H1 (cell line): ENCODE results near the gene PPP1R1C. TPM values are rescaled to one million over a fixed set of nuclear protein-coding genes. Genes with fewer than 3 reads are reported as not detected.

Source experiments
- CTCF ChIA-PET: fragments of 300-600 bp; sonication (Branson Sonifier 250); formaldehyde crosslinking; loops from one replicate; lab custom pipeline; 2021; ENCODE audit not compliant: partially characterized antibody; lab: Charles Lee
- POLR2A ChIA-PET: fragments of 300-600 bp; sonication (Branson Sonifier 250); formaldehyde crosslinking; loops from one replicate; lab custom pipeline; 2021; ENCODE audit warnings: inconsistent platforms; ENCODE audit not compliant: partially characterized antibody; lab: Charles Lee
- DNase-seq, 2 experiments: peaks; one replicate each; pipeline versions ENCODE4 v3.0.0 to v3.0.0-alpha.2; 2010 to 2022; ENCODE audit warnings: low spot score in 2 of 2, low read depth in 1 of 2, mixed read lengths in 1 of 2
- FAIRE-seq: peaks from 2 replicates; lab custom pipeline; 2011; peaks lifted over from hg19 to GRCh38; lab: Jason Lieb, UNC
- H2AFZ ChIP-seq: 2 replicates; pipeline ENCODE4 v1.8.1; 2012; ENCODE audit warnings: low read length, inconsistent platforms
- H2AK5ac ChIP-seq: 2 replicates; pipeline ENCODE4 v1.6.1; 2013; ENCODE audit warnings: low read depth, low read length
- H2BK120ac ChIP-seq: replicated peaks from 2 replicates; pipeline ENCODE3; 2013; ENCODE audit warnings: low read depth, low read length, inconsistent platforms
- H2BK12ac ChIP-seq: 2 replicates; pipeline ENCODE4 v1.6.1; 2013; ENCODE audit warnings: low read depth, low read length
- H2BK15ac ChIP-seq: 2 replicates; pipeline ENCODE4 v1.6.1; 2013; ENCODE audit warnings: low read length
- H2BK20ac ChIP-seq: 2 replicates; pipeline ENCODE4 v1.6.1; 2013; ENCODE audit warnings: low read length
- H2BK5ac ChIP-seq: 2 replicates; pipeline ENCODE4 v1.6.1; 2013; ENCODE audit warnings: low read depth, low read length
- H3K14ac ChIP-seq: 2 replicates; pipeline ENCODE4 v1.6.1; 2013; ENCODE audit warnings: inconsistent platforms; ENCODE audit not compliant: insufficient read length
- H3K18ac ChIP-seq: 2 replicates; pipeline ENCODE4 v1.6.1; 2013; ENCODE audit warnings: low read length; ENCODE audit errors: extremely low read depth
- H3K23ac ChIP-seq: 2 replicates; pipeline ENCODE4 v1.6.1; 2013; ENCODE audit warnings: inconsistent platforms; ENCODE audit not compliant: insufficient read length
- H3K23me2 ChIP-seq: 2 replicates; pipeline ENCODE4 v1.6.1; 2013; ENCODE audit warnings: low read depth, low read length
- H3K27ac ChIP-seq: 2 replicates; pipeline ENCODE4 v1.6.1; 2011; ENCODE audit warnings: low read depth, low read length, inconsistent platforms
- H3K27me3 ChIP-seq, 4 experiments: replicated peaks in 1 of 4; 1 replicate in 1 of 4; 2 replicates in 3 of 4; pipeline versions ENCODE4 v1.6.1 to v1.8.1; 2011 to 2013; ENCODE audit warnings: low read length in 3 of 4, mild to moderate bottlenecking in 3 of 4, inconsistent platforms in 2 of 4, mixed read lengths in 2 of 4, moderate library complexity in 1 of 4; ENCODE audit not compliant: control insufficient read depth in 3 of 4, insufficient read depth in 3 of 4; ENCODE audit errors: extremely low read depth in 1 of 4
- H3K36me3 ChIP-seq, 4 experiments: 2 replicates each; pipeline versions ENCODE4 v1.6.1 to v1.8.1; 2011 to 2013; ENCODE audit warnings: mild to moderate bottlenecking in 4 of 4, low read length in 3 of 4, moderate library complexity in 2 of 4, control low read depth in 1 of 4, inconsistent platforms in 1 of 4; ENCODE audit not compliant: insufficient read depth in 4 of 4, control insufficient read depth in 2 of 4
- H3K4ac ChIP-seq: replicated peaks from 2 replicates; pipeline ENCODE3; 2013; ENCODE audit warnings: low read length, low read depth, mixed read lengths, inconsistent platforms; ENCODE audit not compliant: insufficient read length
- H3K4me1 ChIP-seq, 4 experiments: replicated peaks in 1 of 4; 1 replicate in 1 of 4; 2 replicates in 3 of 4; pipeline versions ENCODE4 v1.6.1 to v1.8.1; 2011 to 2013; ENCODE audit warnings: low read length in 3 of 4, inconsistent platforms in 2 of 4, mixed read lengths in 1 of 4; ENCODE audit not compliant: insufficient read depth in 4 of 4, control insufficient read depth in 3 of 4
- H3K4me2 ChIP-seq, 2 experiments: 2 replicates each; pipeline versions ENCODE4 v1.6.1 to v1.8.1; 2011 to 2013; ENCODE audit warnings: low read depth in 2 of 2, low read length in 2 of 2, control low read depth in 1 of 2, inconsistent platforms in 1 of 2, mild to moderate bottlenecking in 1 of 2; ENCODE audit not compliant: insufficient read depth in 1 of 2
- H3K4me3 ChIP-seq, 4 experiments: fragments of 200-600, 300-600 bp in 1 of 4; sonication (generic), shearing (Covaris generic), sonication (Bioruptor Twin) in 1 of 4; 2 replicates each; pipeline versions ENCODE4 v1.5.1 to v1.8.1; 2011 to 2016; ENCODE audit warnings: low read length in 4 of 4, low read depth in 3 of 4, control low read depth in 2 of 4, inconsistent platforms in 2 of 4, mild to moderate bottlenecking in 2 of 4, mixed read lengths in 1 of 4, moderate library complexity in 1 of 4; ENCODE audit not compliant: insufficient read depth in 2 of 4; ENCODE audit errors: extremely low read depth in 1 of 4
- H3K56ac ChIP-seq: replicated peaks from 2 replicates; pipeline ENCODE3; 2013; ENCODE audit warnings: low read depth, mild to moderate bottlenecking, mixed read lengths, low read length, inconsistent platforms; ENCODE audit not compliant: insufficient read length
- H3K79me1 ChIP-seq: 2 replicates; pipeline ENCODE4 v1.6.1; 2013; ENCODE audit warnings: low read depth, low read length, control low read depth
- H3K79me2 ChIP-seq, 2 experiments: 2 replicates each; pipeline versions ENCODE4 v1.6.1 to v1.8.1; 2012 to 2013; ENCODE audit warnings: low read length in 2 of 2, mild to moderate bottlenecking in 2 of 2, inconsistent platforms in 1 of 2; ENCODE audit not compliant: insufficient read depth in 2 of 2, control insufficient read depth in 1 of 2
- H3K9ac ChIP-seq, 4 experiments: replicated peaks in 1 of 4; 1 replicate in 1 of 4; 2 replicates in 3 of 4; pipeline versions ENCODE4 v1.6.1 to v1.8.1; 2011 to 2013; ENCODE audit warnings: low read depth in 3 of 4, low read length in 3 of 4, control low read depth in 2 of 4, mild to moderate bottlenecking in 2 of 4, moderate library complexity in 2 of 4, inconsistent platforms in 1 of 4; ENCODE audit errors: extremely low read depth in 1 of 4
- H3K9me3 ChIP-seq, 2 experiments: 2 replicates each; pipeline versions ENCODE4 v1.6.1 to v1.8.1; 2012 to 2013; ENCODE audit warnings: mild to moderate bottlenecking in 2 of 2, moderate library complexity in 2 of 2, control low read depth in 1 of 2, inconsistent platforms in 1 of 2, low read depth in 1 of 2, low read length in 1 of 2, mixed read lengths in 1 of 2; ENCODE audit not compliant: insufficient read depth in 2 of 2
- H4K20me1 ChIP-seq, 2 experiments: replicated peaks in 1 of 2; 2 replicates each; pipeline versions ENCODE3 to v1.8.1; 2011 to 2013; ENCODE audit warnings: inconsistent platforms in 2 of 2, low read length in 2 of 2, mild to moderate bottlenecking in 1 of 2; ENCODE audit not compliant: insufficient read depth in 2 of 2, control insufficient read depth in 1 of 2
- H4K5ac ChIP-seq: 2 replicates; pipeline ENCODE4 v1.6.1; 2013; ENCODE audit warnings: low read length, low read depth, mixed read lengths, inconsistent platforms; ENCODE audit not compliant: insufficient read length
- H4K8ac ChIP-seq: 2 replicates; pipeline ENCODE4 v1.8.0; 2013; ENCODE audit warnings: mild to moderate bottlenecking, moderate library complexity, low read length, inconsistent platforms; ENCODE audit not compliant: insufficient read depth; ENCODE audit errors: extremely low read depth
- H4K91ac ChIP-seq: replicated peaks from 2 replicates; pipeline ENCODE3; 2013; ENCODE audit warnings: low read length, mixed read lengths, inconsistent platforms; ENCODE audit not compliant: insufficient read length
- BCL11A ChIP-seq, 2 experiments: IDR thresholded peaks; one replicate each; pipeline ENCODE4 v1.6.1; 2011; ENCODE audit warnings: low read depth in 2 of 2, low read length in 2 of 2, mild to moderate bottlenecking in 2 of 2
- CBX8 ChIP-seq: fragments of 300-800, 300-1000 bp; sonication (generic); IDR thresholded peaks from 2 replicates; pipeline ENCODE4 v1.7.1; 2016; ENCODE audit warnings: low read depth, low read length, borderline replicate concordance
- EZH2 ChIP-seq: fragments of 200-600 bp; sonication (generic); IDR thresholded peaks from 2 replicates; pipeline ENCODE4 v1.7.1; 2012; ENCODE audit warnings: low read depth, mild to moderate bottlenecking, moderate library complexity, low read length, inconsistent platforms; ENCODE audit not compliant: severe bottlenecking
- RXRA ChIP-seq: IDR thresholded peaks from 2 replicates; pipeline ENCODE4 v1.6.1; 2011; ENCODE audit warnings: low read depth, mild to moderate bottlenecking, low read length, moderate library complexity; ENCODE audit not compliant: insufficient read depth
- TBP ChIP-seq: IDR thresholded peaks from 2 replicates; pipeline ENCODE4 v1.6.1; 2011; ENCODE audit warnings: low read depth, low read length, improper control_type of control experiment
- WGBS, 2 experiments: shearing (Covaris generic) in 1 of 2; methylation state at CpG; one replicate each; pipeline versions ENCODE4 v1.1.6 to v1.1.7; 2013 to 2015; ENCODE audit warnings: low lambda C conversion rate in 2 of 2, mixed read lengths in 2 of 2, inconsistent platforms in 1 of 2, low coverage in 1 of 2, missing lambda C conversion rate in 1 of 2; ENCODE audit not compliant: insufficient replicate concordance in 2 of 2, insufficient coverage in 1 of 2, insufficient read length in 1 of 2; ENCODE audit errors: extremely low coverage in 1 of 2, missing lambda C conversion rate in 1 of 2; 5-methylcytosine and 5-hydroxymethylcytosine counted together
- polyA plus RNA-seq, 7 experiments: library from polyadenylated mRNA; depleted of rRNA in 3 of 7; stranded (reverse) in 5 of 7; unstranded in 2 of 7; fragments of >200 nt in 5 of 7; fragments of 200-250 nt in 2 of 7; gene quantifications; 1 replicate in 5 of 7; 2 replicates in 1 of 7; 4 replicates in 1 of 7; pipeline versions ENCODE4 v1.2.1 to v1.2.3, GENCODE V29; 2011 to 2013; ENCODE audit warnings: missing spikeins in 2 of 7, mixed read lengths in 2 of 7
- total RNA-seq: library from RNA; stranded (reverse); fragmentation: NEBNext Ultra II Directional; extraction: Animal tissue kit (Norgen Biotek cat#: 25700); gene quantifications from 2 replicates; pipeline ENCODE4 v1.2.1, GENCODE V29; 2021

The PPP1R1C gene
- total and polyA plus RNA-seq, 2 of the 8 experiments (the other 6 are each of a cell fraction or from before 2014, with no cell fraction given) = 1.3 to 5.3 TPM

DNA sequence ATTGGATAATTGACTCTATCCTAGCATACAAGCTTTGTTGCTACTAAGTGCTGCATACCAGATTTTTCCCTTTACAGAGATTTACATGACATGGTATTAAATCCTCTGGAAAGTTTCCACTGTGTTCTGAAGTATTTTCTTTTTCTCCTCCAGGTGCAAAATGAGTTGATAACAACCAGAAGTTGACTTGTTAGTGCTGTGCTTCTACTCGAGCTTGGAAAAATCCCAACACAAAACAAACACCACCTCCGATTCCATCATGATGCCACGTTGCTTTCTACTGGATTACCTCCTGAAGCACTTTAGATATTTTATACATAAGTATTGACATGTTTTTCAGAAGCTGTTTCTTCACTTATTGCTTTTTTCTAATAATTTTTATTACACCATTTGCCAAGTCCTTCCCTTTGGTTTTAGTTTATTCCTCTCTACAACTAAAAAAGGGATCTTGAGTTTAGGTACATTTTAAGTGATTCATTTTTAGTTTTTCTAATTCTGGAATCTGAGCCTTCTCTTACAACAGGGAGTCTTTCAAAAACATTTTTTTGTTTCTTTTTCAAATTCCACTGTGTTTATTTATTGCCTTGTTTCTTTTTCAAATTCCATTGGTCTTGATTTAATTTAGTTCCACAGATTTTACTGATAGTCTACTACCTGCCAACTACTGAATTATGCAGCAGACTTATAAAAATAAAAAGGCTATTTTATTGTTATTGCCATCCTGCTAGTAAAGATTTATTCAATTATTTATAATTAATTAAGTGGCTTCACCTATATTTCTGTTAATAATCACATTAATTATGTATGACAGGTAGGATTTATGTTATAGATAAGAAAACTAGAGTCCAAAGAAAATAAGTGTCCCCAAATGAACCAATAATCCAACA, 143.4 kb downstream of the PPP1R1C start:
- TF ChIP-seq CBX8 (no peak), EZH2 (no peak), TBP (no peak), BCL11A (IDR thresholded peaks at IDR 0.05; ENCODE audit: low read depth in 2 of 2, low read length in 2 of 2) (no peak), RXRA (no peak)
- Histone ChIP-seq H3K27me3 (no peaks in the 10 kb centered on the region), H2AK5ac (no peak overlapping the region), H2BK15ac (no peak overlapping the region), H2BK12ac (no peak overlapping the region), H2BK20ac (no peak overlapping the region), H2BK5ac (no peak overlapping the region), H3K4me1 (0 out of 7 replicates have a peak, but pooled peaks cover 0 to 1% (median 0%) of the 10 kb centered on the region in 4 experiments), H3K4me3 (no peak overlapping the region), H4K91ac (no peak overlapping the region), H4K20me1 (no peaks in the 10 kb centered on the region), H3K9me3 (no peaks in the 10 kb centered on the region), H3K14ac (no peak overlapping the region), H3K18ac (no peak overlapping the region), H3K36me3 (no peaks in the 10 kb centered on the region), H3K79me2 (no peaks in the 10 kb centered on the region), H3K4ac (no peak overlapping the region), H3K23me2 (no peaks in the 10 kb centered on the region), H2BK120ac (no peak overlapping the region), H4K8ac (no peak overlapping the region), H2AFZ (peak overlapping the region; percentile 17; the same call in 1 of the 2 replicates), H3K27ac (no peak overlapping the region), H3K9ac (no peak overlapping the region), H3K23ac (no peak overlapping the region), H3K56ac (no peak overlapping the region), H3K79me1 (no peaks in the 10 kb centered on the region), H3K4me2 (no peak overlapping the region), H4K5ac (no peak overlapping the region)
- DNase-seq (no peak), FAIRE-seq (no peak)
- ChIA-PET CTCF (no interaction called here), POLR2A (no interaction called here)
- 80% methylated on average over 3 of the region's 3 CpGs; no CpG with 5 or more reads in 1 of the 2 experiments for WGBS, 2 experiments
